Fibroblast of skin of left quadriceps (primary cell): ENCODE measurements around the gene SHISA5.
"Not testable (repeated sequence)": the region's sequence is repeated elsewhere in the genome, so short reads cannot be mapped to it uniquely, and the experiment has no call there.

ENCODE experiments used
- DNase-seq, 2 experiments: peaks; one replicate each; pipeline ENCODE4 v3.0.0-alpha.2; 2013; ENCODE audit warnings: low read depth in 2 of 2

SHISA5 gene

DNA sequence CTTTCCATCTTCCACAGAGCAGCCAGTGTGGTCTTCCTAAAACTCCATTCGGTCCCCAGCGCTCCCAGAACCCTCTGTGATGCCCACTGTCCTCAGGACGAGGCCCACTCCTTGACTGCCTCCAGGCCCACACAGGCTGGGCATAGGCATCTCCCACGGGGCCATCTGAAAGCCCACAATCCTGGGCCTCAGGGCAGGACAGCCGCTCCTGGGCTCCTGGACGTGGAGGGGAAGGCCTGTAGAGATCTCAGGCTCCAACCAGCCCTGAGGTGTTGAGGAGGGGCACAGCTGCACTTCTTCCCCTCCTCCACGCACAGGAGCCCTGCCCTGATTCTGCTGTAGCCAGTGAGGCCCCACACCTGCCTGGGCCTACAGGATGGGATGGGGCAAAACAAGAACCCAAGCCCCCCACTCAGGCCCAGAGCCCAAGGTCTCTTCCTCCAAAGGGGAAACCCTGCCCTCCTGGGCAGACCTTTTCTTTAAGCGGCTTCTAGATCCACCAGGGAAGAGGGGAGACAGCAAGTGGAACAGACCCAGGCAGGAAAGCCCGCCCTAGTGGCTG is 25.9 kb downstream of the SHISA5 start:
- no peak for DNase-seq

DNA sequence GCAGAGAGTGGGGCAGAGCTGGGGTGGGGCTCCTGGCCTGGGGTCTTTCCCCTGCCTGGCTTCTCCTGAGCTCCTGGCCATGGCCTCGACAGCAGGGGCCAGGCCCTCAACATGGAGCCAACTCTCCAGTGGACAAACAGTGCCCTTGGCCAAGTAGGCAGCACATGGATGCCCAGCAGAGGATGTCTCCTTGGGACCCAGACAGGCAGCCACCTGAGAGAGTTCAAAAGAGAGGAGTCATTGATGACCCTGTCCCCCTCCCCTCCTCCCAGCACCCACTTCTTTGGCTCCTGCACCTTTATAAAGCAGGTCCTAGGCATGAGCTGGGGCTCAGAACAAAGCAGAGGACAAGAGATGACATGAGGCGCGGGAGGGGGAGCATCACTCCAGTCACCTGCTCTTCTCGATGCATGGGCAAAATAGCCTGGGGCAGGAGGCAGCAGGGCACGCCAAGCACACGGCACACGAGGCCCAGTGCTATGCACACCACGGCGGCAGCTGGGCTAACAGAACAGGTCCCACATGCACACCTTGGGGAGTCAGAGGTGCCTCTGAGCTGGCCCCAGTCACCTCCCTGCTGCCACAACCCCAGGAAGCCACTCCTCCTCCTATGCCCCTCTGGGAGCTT is 27.4 kb downstream of the SHISA5 start:
- DNase-seq = no peak

DNA sequence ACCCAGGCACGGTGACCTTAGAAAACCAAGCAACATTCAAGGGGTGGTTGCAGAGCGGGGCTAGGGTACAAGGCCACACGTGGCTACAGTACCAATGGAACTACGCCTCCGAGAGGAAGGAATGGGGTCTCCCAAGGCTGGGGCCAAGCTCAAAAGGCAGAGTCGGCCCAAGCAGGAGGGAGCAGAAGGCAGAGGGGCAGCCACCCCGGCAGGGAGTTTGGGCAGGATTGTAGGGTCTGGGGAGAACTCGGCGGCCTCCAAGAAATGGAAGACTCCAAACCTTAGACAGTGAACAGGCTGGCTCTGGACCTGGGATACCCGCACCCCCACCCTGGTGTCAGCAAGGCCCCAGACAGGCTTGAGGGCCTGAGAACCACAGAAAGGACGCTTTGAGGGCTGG is 28.8 kb downstream of the SHISA5 start:
- DNase-seq = no peak

DNA sequence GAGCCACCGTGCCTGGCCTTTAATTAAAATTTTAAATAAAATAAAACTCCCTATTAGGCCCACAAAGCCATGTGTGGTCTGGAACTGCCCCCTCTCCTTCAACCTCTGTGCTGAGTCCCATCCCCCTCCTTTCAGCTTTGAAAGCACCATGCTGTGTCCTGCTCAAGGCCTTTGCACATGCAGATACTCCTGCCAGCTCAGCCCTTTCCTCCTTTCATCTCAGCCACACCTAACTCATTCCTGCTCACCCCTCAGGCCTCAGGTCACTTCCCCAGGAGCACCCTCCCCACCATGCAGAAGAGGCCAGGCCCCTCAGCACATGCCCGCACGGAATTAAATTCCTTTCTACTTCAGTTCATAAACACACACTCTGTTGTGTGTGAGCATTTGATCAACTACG is 29.4 kb downstream of the SHISA5 start:
- no peak for DNase-seq

DNA sequence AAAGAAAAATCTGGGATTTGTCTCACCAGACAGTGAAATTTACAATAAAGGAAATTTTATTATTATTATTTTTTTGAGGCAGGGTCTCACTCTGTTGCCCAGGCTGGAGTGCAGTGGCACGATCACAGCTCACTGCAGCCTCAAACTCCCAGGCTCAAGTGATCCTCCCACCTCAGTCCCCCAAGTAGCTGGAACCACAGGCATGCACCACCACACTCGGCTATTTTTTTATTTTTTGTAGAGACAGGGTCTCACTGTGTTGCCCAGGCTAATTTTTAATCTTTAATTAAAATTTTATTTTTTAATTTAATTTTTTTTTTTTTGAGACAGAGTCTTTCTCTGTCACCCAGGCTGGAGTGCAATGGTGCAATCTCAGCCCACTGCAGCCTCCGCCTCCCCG is 29.9 kb downstream of the SHISA5 start:
- DNase-seq = not testable (repeated sequence)

DNA sequence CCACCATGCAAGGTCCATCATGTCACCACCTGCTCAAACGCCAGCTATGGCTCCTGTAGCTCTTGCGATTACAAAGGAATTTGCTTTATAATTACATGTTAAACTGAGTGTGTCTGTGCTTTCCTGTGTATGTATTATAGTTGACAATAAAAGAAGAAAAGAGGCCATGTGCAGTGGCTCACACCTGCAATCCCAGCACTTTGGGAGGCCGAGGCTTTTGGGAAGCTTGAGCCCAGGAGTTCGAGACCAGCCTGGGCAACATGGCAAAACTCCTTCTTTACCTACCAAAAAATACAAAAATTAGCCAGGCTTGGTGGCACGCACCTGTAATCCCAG is 30.4 kb downstream of the SHISA5 start:
- no peak for DNase-seq

DNA sequence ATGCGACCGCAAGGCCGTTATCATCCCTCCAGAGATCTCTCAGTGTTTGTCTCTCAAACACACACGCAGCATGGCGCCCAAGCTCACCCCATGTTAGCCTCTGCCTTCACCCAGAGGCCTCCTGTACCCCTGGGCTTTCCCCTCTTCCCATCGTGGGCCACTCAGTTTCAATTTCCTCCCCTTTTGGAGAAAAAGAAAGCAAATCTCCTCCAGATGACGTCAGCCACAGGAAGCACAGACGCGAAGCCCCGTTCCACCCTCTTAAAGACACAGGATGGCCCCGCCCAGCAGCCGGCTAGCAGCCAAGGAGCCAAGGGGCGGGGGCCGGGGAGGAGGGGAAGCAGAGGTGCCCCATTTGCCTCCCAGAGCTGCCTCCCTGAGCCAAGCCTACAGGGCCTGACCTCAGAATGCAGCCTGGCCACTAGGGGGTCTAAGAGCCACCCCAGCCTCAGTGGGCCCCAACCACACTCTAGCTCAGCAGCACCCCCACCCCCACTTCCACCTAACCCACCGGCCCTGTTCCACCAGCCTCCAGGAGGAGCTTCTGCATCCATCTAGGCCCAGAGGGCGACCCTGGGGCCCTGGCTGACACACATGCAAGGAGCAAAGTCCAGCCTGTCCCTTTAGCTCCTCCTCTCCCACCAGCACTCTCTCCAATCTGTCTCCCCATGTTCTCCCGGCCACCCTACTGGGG is 30.9 kb downstream of the SHISA5 start:
- peak; percentile 76 to 79 for DNase-seq

DNA sequence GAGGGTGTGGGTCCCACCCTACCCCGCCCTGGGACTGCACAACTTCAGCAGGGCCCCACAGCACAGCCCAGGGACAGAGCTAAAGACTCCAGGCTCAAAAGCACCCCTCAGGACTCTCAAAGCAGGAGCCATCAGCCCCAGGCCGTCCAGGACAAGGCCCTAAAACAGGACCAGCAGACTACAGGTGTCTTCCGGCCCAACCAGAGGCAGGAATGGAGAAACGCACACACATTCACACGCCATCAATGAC is 31.4 kb downstream of the SHISA5 start:
- no peak for DNase-seq

DNA sequence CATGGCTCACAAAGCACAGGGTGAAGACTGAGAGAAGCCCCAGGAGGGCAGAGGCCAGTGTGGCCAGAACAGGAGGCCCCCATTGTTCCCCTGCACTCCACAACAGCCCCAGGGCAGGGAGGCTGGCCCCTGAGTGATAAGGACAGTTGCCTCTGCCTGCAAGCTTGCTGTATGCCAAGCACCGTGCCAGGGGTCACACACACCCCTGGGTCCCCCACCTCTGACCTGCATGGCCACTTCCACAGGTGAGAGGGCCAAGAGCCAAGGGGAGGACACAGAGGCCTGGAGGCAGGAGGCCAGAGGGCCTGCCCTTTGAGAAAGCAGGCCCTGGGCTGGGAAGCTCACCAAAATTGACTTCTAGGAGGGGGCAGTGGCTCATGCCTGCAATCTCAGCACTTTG is 33.7 kb downstream of the SHISA5 start:
- no peak for DNase-seq

DNA sequence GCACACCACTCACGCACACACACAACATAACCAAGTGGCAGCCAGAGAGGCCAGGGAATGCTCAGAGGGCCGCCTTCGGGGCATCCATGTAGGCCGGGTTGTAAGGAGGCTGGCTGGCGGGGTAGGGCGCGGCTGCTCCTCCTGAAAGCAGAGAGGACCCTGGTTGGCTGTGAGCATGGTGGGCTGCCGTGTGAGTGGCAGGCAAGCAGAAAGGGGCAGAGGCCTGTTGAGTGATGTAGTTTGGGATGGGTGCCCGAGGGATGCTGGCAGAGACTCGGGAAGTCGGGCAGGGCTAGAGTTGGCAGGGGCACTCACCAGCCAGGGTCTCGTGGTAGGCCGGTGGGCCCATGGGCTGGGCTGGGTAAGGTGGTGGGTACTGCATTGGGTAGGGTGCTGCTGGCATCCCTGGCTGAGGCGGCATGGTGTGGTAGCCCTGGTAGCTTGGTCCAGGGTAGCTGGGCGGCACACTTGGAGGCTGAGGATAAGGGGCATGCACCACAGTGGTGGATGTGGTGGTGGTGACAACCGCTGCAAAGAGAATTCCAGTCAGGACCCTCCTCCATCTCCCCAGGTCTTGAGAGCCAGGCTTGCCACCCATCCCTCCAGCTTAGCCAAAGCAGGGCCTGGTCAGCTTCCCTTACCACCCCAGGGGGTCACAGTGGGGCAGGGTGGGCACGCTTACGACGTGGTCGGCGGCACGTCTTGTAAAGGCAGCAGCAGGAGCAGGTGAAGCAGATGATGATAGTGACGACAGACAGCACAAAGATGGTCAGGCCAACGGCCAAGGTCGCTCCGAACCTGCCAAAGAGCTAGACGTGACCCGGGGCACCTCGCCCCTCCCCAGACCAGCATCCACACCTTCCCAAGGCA is 34.7 kb downstream of the SHISA5 start:
- DNase-seq = no peak

DNA sequence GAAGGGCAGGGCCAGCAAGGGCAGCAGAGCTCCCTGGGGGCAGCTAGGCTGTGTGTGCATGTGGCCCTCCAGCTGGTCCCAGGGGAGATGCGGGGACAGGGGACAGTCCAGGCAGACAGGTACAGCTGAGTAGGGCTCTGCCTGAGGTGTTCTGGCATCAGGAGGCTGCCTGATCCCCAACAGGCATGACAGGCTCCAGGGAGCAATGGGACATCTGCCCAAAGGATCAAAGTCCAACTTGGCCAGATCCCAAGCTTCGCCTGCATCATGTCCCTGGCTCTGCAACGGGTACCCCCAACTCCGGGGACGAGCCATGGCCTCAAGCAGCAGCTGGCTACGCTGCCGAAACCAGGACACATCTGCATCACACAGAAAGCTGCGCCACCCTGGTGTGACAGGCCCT is 35.6 kb downstream of the SHISA5 start:
- no peak for DNase-seq

DNA sequence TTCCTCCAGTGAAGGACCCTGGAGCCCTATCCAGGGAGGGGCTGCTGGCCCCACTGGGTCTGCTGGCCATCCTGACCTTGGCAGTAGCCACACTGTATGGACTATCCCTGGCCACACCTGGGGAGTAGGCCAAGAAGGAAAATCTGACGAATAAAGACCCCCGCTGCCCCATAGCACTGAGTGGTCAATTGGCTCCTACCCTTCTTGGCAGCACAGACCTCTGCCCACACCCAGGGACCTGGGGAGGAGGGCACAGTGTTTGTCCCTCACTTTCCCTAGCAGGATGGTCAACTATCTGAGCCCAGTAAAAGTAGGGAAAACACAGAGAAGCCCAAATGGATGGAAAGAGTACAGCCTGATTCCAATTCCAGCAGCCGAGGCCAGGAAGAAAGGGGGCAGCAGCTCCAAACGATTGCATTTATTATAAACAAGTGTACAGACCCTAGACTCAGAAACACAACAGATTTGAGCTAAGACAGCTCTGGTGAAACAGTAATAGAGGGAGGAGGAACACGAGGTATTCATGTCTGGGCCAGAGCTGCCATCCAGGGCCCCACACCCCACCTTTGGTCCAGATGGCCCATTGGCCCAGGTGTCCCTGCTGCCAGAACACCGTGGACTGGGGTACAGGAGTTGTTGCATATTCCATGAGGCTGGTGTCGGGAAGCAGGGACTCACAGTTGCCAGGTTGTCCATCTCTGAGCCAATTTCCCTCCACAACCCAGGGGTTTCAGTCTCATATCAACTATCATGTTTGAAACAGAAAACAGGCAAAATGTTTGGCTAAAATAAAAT is 36.3 kb downstream of the SHISA5 start:
- DNase-seq = no peak

DNA sequence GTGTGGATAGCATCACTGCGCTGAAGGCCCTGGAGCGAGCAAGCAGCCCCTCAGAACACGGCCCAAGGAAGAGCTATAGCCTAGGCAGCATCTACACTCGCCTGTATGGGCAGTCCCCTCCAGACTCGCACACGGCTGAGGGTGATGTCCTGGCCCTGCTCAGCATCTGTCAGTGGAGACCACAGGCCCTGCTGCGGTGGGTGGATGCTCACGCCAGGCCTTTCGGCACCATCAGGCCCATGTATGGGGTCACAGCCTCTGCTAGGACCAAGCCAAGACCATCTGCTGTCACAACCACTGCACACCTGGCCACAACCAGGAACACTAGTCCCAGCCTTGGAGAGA is 36.9 kb downstream of the SHISA5 start:
- DNase-seq = no peak

DNA sequence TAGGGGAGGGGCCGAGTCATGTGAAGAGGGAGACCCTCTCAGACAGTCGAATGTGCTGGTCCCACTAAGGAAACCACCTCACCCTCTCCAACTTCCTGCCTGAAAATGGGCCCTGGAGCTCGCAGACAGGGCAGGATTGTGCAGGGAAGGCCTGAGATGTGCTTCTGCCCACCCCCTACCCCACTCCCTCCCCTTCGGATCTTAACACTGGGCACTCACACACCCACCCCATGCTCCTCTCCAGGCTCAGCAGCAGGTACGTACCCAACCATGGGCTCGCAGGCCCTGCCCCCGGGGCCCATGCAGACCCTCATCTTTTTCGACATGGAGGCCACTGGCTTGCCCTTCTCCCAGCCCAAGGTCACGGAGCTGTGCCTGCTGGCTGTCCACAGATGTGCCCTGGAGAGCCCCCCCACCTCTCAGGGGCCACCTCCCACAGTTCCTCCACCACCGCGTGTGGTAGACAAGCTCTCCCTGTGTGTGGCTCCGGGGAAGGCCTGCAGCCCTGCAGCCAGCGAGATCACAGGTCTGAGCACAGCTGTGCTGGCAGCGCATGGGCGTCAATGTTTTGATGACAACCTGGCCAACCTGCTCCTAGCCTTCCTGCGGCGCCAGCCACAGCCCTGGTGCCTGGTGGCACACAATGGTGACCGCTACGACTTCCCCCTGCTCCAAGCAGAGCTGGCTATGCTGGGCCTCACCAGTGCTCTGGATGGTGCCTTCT is 37.4 kb downstream of the SHISA5 start:
- DNase-seq = no peak

DNA sequence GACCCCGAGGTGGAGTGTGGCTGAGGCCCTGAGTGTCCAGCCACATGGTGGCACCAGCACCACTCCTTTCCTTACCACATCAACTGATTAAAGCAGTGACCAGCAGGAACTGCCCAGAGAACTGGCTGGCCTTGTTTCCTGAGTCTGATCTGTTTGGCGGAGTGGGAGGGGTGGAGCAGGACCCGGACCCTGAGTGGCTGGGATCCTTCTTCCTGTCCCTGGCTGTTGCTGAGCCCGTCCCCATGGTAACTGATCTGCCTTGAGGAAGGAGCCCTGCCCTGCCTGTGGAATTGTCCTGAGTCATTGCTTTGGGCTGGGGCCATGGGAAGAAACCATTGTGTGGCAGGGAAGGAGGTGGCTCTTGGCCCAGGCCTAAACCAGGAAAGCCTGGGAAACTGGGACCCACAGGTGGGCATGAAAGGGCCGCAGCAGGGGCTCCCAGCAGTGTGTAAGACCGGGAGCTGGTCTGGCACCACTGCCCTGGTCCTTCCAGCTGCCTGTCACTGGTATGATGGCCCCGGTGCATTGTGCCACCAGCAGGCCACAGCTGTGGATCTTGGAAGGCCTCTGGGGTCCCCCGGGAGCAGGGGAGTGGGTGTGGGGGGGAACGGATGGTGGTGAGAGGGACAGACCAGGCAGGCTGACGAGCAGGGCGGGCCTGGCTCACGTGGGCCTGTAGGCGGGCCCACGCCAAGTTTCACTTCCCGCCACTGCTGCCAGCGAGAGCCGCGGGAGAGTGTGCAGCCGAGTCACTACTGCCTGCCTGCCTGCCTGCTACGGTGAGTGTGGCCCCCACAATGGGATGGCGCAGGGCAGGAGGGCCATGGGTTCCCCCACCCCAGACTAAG is 38.2 kb downstream of the SHISA5 start:
- DNase-seq = peak; percentile 94 to 96

DNA sequence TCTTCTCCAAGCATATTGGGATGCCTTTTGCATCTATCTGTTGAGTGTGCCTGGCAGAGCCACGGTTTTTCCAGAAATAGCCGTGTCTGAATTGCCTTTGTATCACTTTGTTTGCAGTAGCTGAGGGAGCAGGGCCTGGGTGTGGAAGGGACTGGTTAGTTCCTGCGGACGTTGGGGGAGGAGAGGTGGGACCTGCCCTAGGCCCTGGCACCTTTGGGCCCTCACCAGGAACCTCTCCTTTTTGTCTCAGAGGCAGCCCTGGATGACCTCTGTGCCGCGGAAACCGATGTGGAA is 38.8 kb downstream of the SHISA5 start:
- DNase-seq = no peak

DNA sequence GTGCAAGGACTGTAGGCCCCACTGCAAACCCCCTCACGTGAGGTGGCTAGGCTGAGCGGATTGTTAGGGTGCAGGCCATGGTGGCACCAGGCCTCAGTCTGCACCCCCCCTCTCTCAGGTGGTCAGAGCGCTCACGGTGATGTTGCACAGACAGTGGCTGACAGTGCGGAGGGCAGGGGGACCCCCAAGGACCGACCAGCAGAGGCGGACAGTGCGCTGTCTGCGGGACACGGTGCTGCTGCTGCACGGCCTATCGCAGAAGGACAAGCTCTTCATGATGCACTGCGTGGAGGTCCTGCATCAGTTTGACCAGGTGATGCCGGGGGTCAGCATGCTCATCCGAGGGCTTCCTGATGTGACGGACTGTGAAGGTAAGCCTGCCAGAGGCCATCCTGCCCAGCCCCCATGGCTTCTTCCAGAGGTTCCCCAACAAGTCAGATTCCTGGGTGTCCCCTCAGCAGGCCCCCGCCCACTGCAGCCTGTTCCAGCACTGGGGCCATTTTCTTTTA is 39.2 kb downstream of the SHISA5 start:
- DNase-seq = no peak

DNA sequence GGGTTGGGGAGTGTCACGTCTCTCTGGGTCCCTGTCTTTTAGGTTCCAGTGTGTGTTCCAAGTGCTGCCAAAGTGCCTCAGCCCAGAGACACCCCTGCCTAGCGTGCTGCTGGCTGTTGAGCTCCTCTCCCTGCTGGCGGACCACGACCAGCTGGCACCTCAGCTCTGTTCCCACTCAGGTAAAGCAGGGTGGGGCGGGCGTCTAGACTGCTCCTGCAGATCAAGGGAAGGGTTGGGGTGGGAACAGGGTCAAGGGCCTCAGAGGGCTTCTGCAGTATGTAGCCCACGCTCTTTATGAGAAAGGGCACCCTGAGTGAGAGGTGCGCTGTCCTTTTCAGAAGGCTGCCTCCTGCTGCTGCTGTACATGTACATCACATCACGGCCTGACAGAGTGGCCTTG is 40.3 kb downstream of the SHISA5 start:
- no peak for DNase-seq

DNA sequence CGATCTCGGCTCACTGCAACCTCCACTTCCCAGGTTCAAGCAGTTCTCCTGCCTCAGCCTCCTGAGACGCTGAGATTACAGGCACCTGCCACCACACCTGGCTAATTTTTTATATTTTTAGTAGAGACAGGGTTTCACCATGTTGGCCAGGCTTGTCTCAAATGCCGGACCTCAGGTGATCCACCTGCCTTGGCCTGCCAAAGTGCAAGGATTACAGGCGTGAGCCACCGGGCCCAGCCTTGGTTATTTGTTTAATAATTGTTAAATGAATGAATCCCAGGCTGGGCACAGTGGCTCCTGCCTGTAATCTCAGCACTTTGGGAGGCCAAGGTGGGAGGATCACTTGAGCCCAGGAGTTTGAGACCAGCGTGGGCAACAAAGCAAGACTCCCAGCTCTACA is 42.2 kb downstream of the SHISA5 start:
- DNase-seq = not testable (repeated sequence)

DNA sequence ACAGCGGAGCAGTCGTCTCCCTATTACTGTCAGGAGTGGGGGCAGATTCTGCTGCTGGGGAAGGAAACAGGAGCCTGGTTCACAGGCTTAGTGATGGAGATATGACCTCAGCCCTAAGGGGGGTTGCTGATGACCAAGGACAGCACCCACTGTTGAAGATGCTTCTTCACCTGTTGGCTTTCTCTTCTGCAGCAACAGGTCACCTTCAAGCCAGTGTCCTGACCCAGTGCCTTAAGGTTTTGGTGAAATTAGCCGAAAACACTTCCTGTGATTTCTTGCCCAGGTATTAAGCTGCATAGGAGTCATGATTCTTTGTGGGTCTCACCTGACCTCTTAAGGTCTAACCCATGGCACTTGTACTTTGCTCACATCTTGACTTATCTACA is 43.5 kb downstream of the SHISA5 start:
- no peak for DNase-seq
